Activated T-cell treated with anti-CD3 and anti-CD28 coated beads, Interleukin-2, amount 50 U/mL, for 4 hours (primary cell): ENCODE measurements around the gene PFDN1. TPM values are rescaled to one million over a fixed set of nuclear protein-coding genes. Genes with fewer than 3 reads are reported as not detected.
"Not testable (repeated sequence)": the region's sequence is repeated elsewhere in the genome, so short reads cannot be mapped to it uniquely, and the experiment has no call there.

ENCODE experiments used
- ATAC-seq, 2 donors: fragments of 200-7000 bp; cut with Tn5 transposase; one replicate each; pipeline ENCODE4 v1.10.0; 2021
- DNase-seq: peaks from one replicate; pipeline ENCODE4 v3.0.0-alpha.2; 2020
- H3K27me3 Mint-ChIP-seq: one replicate; pipeline ENCODE4 v1.8.0; 2021; ENCODE audit warnings: low read depth, mixed read lengths
- H3K36me3 Mint-ChIP-seq: one replicate; pipeline ENCODE4 v1.8.0; 2022; ENCODE audit warnings: mixed read lengths; ENCODE audit not compliant: insufficient read depth
- H3K4me1 Mint-ChIP-seq: one replicate; pipeline ENCODE4 v1.8.0; 2021; ENCODE audit warnings: low read depth, mixed read lengths
- H3K4me3 Mint-ChIP-seq: one replicate; pipeline ENCODE4 v1.8.0; 2021; ENCODE audit warnings: mild to moderate bottlenecking, moderate library complexity, mixed read lengths
- H3K9me3 Mint-ChIP-seq: one replicate; pipeline ENCODE4 v1.8.0; 2021; ENCODE audit warnings: mixed read lengths
- total RNA-seq, 3 donors: library from RNA; stranded (reverse); gene quantifications; one replicate each; pipeline ENCODE4 v1.2.1, GENCODE V29; 2021

PFDN1 gene, protein sequence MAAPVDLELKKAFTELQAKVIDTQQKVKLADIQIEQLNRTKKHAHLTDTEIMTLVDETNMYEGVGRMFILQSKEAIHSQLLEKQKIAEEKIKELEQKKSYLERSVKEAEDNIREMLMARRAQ
- 10 to 100 TPM; 54.1 to 58.8 (median 55.7) TPM for total RNA-seq

DNA sequence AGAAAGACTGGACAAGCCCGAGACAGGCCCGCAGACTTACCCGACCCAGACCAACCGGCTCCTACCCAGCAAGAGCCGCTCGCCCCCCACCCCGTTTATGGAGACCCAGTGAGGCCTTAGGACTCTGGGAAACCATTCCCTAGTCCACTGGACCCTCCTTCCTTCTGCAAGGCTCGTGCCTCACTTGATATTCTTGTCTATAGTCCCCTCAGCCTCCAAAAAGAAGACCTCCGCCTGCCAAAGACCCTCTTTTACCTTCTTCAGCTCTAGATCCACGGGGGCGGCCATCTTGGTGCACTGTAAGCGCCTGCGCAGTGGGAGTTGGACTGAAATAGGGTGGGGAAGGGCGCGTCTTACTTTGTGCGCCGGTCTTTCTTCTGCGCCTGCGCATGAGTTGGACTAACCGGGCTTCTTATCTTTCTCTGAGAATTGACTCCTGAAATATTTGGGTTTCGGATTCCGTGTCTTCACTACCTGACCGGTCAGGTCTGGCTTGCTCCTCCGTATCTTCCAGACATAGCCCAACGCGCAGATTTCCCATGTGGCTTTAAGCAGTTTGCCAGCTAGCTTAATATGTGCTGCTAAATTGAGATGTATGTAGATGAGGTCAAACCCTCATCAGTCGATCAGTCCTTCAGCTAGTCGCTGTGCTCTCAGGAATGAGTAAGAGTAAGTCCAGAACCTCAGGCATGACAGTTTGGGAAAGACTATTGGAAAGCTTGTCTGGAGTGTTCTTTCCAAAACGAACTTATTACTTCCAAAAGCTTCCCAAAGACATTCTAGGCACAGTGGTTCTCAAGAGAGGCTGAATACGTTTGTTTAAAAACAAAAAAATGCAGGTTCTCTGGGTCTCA lies at the start of gene PFDN1:
PFDN1 (minus strand) TSS at position 316 of the 854 bp plus-strand sequence; CDS start at position 288, 28 bp downstream.
- peaks cover 8% of the 10 kb centered on the region for H3K36me3 Mint-ChIP-seq
- H3K27me3 Mint-ChIP-seq, result no peaks in the 10 kb centered on the region
- DNase-seq (peak; percentile 86), ATAC-seq (peak; percentile 99)
- H3K4me3 Mint-ChIP-seq, result peak within 1 kb of the TSS; percentile 96
- no peaks in the 10 kb centered on the region for H3K9me3 Mint-ChIP-seq
- H3K4me1 Mint-ChIP-seq, result peaks cover 17% of the 10 kb centered on the region

DNA sequence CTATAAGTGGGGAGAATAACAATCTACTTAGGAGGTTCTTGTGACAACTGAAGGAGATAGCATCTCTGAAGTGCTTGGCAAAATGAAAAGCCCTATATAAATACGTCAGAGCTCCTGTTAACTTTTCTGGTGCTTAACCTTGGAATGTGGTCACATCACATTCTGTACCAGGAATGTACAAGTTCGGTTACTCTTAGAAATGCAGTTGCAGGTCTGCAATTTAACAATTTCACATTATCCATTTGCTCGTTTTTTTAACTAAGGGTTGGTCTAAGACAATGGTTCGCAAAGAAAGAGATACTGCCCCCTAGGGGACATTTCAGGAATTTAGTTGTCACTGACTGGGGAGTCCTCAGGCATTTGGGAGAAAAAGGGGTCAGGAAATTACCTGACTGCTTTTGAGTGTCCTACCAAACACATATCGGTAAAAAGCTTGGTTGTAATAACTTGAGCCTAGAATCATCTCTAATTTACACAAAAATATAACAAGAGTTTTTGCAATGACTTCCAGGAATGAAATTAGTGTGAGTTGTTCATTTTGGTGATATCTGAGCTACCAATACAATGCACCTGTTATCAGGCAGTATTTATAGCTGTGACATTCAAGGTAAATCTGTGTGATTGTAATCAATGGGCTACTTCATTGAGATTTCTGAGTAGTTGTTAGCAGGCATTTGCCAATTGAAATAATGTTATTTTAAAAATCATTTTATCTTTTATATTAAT lies 48.9 kb upstream of the PFDN1 start:
- no peak overlapping the region for H3K4me3 Mint-ChIP-seq
- H3K9me3 Mint-ChIP-seq, result no peaks in the 10 kb centered on the region
- peak; percentile 83 to 91 for ATAC-seq
- H3K36me3 Mint-ChIP-seq, result no peaks in the 10 kb centered on the region
- DNase-seq, result peak; percentile 50
- peaks cover 4% of the 10 kb centered on the region for H3K27me3 Mint-ChIP-seq
- peaks cover 8% of the 10 kb centered on the region for H3K4me1 Mint-ChIP-seq

DNA sequence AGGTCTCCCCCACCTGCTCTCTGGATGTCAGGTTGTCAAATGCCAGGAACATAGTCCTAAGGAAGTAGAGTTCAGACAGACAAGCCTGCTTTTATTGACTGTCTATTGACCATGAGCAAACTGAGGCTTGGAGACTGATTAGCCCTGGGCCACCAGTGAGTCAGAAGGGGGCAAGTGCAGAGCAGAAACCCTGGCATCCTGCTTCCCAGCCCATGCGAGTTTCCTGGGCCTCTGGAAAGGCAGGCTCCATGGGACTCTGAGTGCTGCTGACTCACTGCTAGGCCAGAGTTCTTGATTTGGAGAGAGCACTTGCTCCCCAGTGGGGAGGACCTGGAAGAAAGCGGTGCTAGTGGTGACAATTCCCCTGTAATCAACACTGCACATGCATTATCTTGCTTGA lies 46.3 kb upstream of the PFDN1 start:
- Mint-ChIP-seq H3K27me3 (peaks cover 6% of the 10 kb centered on the region), H3K4me3 (no peak overlapping the region), H3K9me3 (no peaks in the 10 kb centered on the region), H3K36me3 (no peaks in the 10 kb centered on the region), H3K4me1 (peaks cover 19% of the 10 kb centered on the region)
- ATAC-seq (no peak), DNase-seq (no peak)

DNA sequence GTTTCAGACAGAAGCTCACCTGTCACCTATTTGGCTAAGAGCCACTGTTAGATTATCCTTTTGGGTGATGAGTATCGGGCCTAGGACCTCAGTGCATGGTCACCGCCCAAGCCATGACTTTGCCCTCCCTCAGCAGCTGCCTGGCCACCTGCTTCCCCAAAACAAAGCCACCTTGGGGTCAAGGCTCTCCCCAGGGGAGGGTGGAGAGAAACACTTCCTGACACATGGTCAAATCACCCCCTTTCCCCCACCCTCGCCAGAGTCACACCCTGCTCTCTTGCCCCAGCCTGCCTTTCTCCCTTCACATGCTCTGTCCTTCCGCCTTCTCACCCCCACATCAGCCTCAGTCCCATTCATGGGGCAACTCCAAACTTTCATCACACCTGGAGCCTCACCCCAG lies 45.2 kb upstream of the PFDN1 start:
- peak overlapping the region; percentile 5 for H3K4me3 Mint-ChIP-seq
- DNase-seq (no peak), ATAC-seq (no peak)
- H3K9me3 Mint-ChIP-seq, result no peaks in the 10 kb centered on the region
- H3K27me3 Mint-ChIP-seq, result peaks cover 6% of the 10 kb centered on the region
- no peaks in the 10 kb centered on the region for H3K36me3 Mint-ChIP-seq
- H3K4me1 Mint-ChIP-seq, result peaks cover 28% of the 10 kb centered on the region

DNA sequence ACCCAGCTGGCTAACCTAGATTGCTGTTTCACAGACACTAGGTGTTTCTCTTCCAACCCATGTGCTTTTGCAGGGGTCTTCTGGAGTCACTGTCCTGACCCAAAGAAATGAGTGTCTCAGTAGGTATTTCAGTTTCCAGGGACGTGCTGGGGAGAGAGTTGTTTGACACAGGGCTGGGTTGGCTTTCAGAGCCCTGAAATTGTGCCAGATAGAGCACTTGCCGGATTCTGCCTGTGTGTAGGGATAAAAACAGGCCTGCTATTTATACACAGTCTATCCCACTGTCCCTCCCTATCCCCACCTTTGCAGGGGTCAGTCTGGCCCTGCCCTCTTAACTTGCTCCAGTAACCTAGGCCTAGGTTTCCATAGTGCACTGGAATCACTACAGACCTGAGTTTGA lies 44.5 kb upstream of the PFDN1 start:
- ATAC-seq, result no peak
- Mint-ChIP-seq H3K36me3 (no peaks in the 10 kb centered on the region), H3K4me3 (peak overlapping the region; percentile 71), H3K4me1 (peaks cover 36% of the 10 kb centered on the region), H3K27me3 (peaks cover 6% of the 10 kb centered on the region), H3K9me3 (no peaks in the 10 kb centered on the region)
- DNase-seq, result no peak

DNA sequence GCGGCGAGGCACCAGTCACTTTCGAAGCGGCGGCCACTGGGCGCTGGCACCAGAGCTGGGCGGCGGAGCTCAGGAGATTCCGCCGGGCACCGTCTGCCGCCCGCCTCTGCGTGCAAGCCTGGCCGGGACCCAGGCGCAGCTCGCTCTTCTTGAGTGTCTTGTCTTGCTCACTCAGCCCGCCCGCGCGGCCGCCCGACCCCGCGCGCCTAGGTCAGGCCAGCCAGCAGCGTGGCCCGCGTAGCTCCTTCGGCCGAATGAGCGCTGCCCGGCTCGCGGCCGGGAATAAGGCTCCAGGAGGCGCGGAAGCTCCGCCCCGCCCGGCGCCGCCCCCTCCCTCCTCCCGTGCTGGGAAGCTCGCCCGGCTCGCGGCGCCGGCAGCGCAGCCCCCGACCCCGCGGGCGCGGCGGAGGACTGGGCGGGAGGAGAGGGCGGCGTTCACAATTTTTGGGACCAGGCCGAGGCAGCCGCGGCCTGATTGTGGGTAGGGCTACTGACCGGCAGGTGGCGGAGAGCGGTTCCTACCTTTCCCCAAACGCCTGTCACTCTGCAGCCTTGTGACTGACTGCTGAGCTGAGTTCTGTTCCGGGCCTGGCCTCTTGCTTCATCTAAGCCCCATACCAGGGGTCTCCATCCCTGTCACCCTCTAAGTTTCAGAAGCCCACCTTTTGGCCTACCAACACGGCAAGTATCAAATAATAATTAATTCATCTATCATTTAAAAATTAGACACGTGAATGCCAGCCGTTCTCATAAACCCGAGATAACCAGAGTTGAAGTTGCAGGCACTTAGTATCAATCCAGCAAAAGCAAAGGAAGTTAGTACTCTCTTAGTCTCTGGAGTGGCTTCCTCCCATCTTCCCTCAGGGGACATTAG lies 43.7 kb upstream of the PFDN1 start, which contains the start of gene HBEGF:
HBEGF (minus strand) TSS at position 256 of the 874 bp plus-strand sequence. CDS start 275 bp downstream, outside the sequence.
- H3K4me3 Mint-ChIP-seq, result peak within 1 kb of the TSS; percentile 73
- peaks cover 4% of the 10 kb centered on the region for H3K27me3 Mint-ChIP-seq

DNA sequence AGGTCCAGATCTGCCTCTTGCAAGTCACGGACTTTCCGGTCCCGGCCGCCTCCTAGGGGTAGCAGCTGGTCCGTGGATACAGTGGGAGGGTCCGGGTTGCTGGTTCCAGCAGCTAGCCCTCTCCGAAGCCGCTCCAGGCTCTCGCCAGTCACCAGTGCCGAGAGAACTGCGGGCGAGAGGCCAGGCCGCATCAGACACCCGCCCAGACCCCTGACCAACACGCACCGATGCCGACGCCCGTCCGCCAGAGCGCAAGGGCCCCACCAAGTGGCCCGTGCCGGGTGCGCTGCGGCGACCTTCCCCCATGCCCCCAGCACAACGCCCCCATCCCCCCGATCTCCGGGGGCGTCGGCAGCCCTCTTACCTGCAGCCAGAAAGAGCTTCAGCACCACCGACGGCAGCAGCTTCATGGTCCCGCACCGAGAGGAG lies 43.0 kb upstream of the PFDN1 start:
- peaks cover 2% of the 10 kb centered on the region for H3K27me3 Mint-ChIP-seq
- H3K4me1 Mint-ChIP-seq, result peaks cover 37% of the 10 kb centered on the region
- peaks cover 2% of the 10 kb centered on the region for H3K36me3 Mint-ChIP-seq
- peak overlapping the region; percentile 73 for H3K4me3 Mint-ChIP-seq
- ATAC-seq (no peak), DNase-seq (no peak)
- H3K9me3 Mint-ChIP-seq, result no peaks in the 10 kb centered on the region

More for the DNA sequence above, 43.7 kb upstream of the PFDN1 start, which contains the start of gene HBEGF:
- peak; percentile 35 for DNase-seq
- ATAC-seq, result peak; percentile 72 to 76
- no peaks in the 10 kb centered on the region for H3K9me3 Mint-ChIP-seq
- peaks cover 40% of the 10 kb centered on the region for H3K4me1 Mint-ChIP-seq
- peaks cover 2% of the 10 kb centered on the region for H3K36me3 Mint-ChIP-seq

DNA sequence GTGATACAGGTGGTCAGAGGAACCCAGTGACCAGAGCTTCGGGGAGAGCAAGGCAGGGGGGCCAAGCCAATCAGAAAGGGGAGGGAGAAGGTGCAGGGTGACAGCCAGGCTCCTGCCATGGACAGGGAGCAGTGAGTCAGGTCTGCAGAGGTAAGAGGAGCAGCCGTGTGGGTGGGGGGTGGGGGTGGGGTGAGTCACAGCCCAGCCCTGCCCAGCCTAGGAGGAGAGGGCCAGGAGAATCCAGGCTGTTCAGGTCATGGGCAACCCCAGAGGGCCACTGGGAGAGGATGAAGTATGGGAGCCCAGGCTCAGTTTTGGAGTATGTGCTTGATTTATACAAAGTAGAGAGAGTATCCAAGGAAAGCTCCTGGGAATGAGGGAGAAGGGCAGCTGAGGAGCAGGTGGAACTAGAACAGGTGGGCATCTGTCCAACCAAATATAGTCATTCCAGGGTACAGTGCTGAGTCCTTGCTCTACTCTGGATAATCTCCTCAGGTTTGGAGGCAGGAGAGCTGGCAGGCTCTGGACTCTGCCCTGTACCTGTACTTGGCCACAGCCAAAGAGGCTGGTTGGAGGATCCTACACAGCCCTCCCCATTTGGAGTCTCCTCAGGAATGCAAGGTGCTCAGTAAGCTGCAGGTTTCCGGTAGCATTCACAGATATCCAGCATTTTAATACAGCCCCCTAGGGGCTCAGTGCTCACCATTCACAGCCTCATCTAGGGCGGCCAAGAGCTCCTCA lies 42.0 kb upstream of the PFDN1 start:
- Mint-ChIP-seq H3K27me3 (peaks cover 2% of the 10 kb centered on the region), H3K4me1 (peaks cover 37% of the 10 kb centered on the region), H3K4me3 (peak overlapping the region; percentile 73), H3K36me3 (peaks cover 2% of the 10 kb centered on the region), H3K9me3 (no peaks in the 10 kb centered on the region)
- ATAC-seq, result peak; percentile 29 to 41
- peak; percentile 7 for DNase-seq

DNA sequence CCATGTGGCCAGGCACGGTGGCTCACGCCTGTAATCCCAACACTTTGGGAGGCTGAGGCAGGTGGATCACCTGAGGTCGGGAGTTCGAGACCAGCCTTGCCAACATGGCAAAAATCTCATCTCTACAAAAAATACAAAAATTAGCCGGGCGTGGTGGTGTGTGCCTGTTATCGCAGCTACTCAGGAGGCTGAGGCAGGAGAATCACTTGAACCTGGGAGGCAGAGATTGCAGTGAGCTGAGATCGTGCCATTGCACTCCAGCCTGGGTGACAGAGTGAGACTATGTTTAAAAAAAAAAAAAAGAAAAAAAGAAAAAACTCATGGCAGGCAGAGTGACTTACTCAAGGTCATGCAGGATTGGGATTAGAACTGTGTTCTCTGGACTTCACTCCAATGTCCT lies 40.9 kb upstream of the PFDN1 start:
- not testable (repeated sequence) for H3K9me3 Mint-ChIP-seq, H3K27me3 Mint-ChIP-seq, H3K36me3 Mint-ChIP-seq, ATAC-seq, DNase-seq, H3K4me3 Mint-ChIP-seq
- H3K4me1 Mint-ChIP-seq, result peaks cover 37% of the 10 kb centered on the region

DNA sequence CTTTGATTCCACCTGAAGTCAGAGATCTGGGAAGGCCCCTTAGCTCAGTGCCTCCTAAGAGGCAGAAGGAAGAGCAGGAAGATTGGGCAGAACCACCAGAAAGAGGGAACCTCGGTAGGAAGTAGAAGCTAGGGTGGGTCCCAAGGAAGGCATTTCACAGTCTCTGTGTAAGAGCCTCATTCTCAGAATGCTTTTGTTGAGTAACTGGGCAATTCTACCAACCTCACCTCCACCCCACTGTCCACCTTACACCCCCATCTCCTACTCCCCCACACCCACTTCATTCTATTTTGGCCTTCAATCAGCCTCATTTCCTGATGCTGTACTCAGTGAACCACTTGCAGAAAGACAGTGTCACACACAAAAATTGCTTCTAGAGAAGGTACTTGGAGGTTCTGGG lies 40.0 kb upstream of the PFDN1 start:
- DNase-seq (no peak), ATAC-seq (no peak)
- no peak overlapping the region for H3K4me3 Mint-ChIP-seq
- H3K9me3 Mint-ChIP-seq, result no peaks in the 10 kb centered on the region
- H3K36me3 Mint-ChIP-seq, result peaks cover 2% of the 10 kb centered on the region
- peaks cover 36% of the 10 kb centered on the region for H3K4me1 Mint-ChIP-seq
- peaks cover 2% of the 10 kb centered on the region for H3K27me3 Mint-ChIP-seq

DNA sequence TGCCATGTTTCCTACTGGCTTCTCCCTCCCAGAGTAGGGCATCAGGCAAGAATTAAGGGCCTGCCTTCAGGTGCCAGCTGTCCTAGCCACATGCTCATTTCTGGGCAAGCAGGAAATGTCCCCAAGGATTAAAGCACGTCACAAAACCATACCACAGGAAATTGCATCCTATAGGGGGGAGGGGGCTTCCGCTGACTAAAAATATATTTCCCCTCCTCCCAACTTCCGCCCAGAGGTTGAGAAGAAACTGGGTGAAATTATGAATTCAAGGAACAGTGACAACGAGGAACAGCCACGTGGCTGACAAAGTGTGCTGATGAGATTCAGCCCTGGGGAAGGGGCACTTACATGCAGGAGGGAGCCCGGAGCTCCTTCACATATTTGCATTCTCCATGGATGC lies 39.4 kb upstream of the PFDN1 start:
- peaks cover 36% of the 10 kb centered on the region for H3K4me1 Mint-ChIP-seq
- peak overlapping the region; percentile 31 for H3K4me3 Mint-ChIP-seq
- H3K9me3 Mint-ChIP-seq, result no peaks in the 10 kb centered on the region
- ATAC-seq (no peak), DNase-seq (no peak)
- H3K36me3 Mint-ChIP-seq, result peaks cover 2% of the 10 kb centered on the region
- peaks cover 2% of the 10 kb centered on the region for H3K27me3 Mint-ChIP-seq

DNA sequence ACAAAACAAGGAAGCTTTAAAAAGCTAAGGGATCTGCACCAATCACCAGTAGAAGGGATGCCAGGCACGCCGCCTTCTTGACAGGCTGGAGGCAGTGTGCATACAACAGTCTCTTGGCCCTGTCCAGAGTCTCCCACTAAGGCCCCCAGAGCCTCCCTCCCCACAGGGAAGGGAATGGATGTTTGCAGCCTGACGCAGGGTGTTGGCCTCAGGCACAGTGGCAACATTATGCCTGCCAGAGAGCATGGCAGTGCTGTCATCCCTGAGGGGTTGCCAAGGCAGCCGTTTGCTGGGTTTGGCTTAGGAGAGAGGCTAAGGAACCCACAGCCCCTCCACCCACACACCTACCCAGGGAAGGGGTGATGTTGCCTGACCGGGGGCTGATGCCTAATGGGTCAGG lies 38.7 kb upstream of the PFDN1 start:
- Mint-ChIP-seq H3K4me3 (no peak overlapping the region), H3K36me3 (peaks cover 2% of the 10 kb centered on the region), H3K9me3 (no peaks in the 10 kb centered on the region), H3K4me1 (peaks cover 32% of the 10 kb centered on the region), H3K27me3 (peaks cover 2% of the 10 kb centered on the region)
- no peak for DNase-seq
- ATAC-seq, result no peak

DNA sequence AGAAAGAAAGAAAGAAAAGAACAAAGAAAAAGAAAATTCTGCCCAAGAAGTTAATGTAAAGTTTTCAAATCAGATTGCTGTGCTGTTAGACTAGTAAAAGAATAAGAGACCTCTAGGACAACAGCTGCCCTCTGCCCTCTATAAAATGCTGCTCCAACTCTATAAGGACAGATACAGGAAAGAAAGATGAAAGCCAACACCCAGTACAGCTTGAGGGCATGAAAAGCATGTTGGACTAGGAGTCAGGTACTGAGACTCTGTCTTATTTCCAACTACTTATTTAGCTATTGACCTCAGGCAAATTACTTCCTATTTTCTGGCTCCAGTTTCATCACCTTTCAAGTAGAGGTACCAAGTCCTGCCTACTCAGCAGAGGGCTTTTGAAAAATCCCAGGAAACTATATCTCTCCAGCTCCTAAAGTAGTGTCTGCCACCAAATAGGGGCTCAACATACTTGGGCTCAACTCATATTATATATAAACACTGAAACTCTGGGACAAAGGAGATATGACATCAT lies 37.8 kb upstream of the PFDN1 start:
- H3K4me1 Mint-ChIP-seq, result peaks cover 32% of the 10 kb centered on the region
- H3K36me3 Mint-ChIP-seq, result peaks cover 2% of the 10 kb centered on the region
- no peak for ATAC-seq
- H3K9me3 Mint-ChIP-seq, result no peaks in the 10 kb centered on the region
- no peak for DNase-seq
- peaks cover 2% of the 10 kb centered on the region for H3K27me3 Mint-ChIP-seq
- no peak overlapping the region for H3K4me3 Mint-ChIP-seq
